OCI-M2 (cell line): ENCODE results near the gene NDUFV1.
"Not testable (repeated sequence)": the region's sequence is repeated elsewhere in the genome, so short reads cannot be mapped to it uniquely, and the experiment has no call there.

Experiments
- DNase-seq: peaks from one replicate; lab custom pipeline; 2025; ENCODE audit not compliant: unreplicated experiment; lab: John Stamatoyannopoulos, UW

NDUFV1 gene

GRCh38 chr11:67626970-67627369 is 20.2 kb downstream of the NDUFV1 start:
- DNase-seq = no peak

DNA sequence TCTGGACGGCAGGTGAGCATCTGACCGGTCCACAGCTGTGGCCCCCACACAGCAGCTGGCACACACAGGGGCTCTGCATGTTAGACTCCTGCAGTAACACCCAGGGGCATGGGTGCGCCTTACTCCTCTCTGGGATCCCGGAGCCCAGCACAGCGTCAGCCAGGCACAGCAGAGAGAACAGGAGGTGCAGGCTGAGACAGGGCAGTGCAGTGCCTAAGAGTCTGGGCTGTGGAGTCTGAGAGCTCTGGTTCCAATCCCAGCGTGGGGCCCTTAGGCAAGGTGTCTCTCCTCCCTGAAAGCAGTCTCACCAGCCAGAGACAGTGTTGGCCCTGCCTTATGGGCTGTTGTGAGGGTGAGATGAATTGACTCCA is 20.7 kb downstream of the NDUFV1 start:
- no peak for DNase-seq

GRCh38 chr11:67627812-67628624 is 21.3 kb downstream of the NDUFV1 start:
- DNase-seq = no peak

- DNase-seq = no peak
Measured at GRCh38 chr11:67628710-67629385, 22.1 kb downstream of the NDUFV1 start.

- DNase-seq = no peak
Measured at GRCh38 chr11:67629386-67630227, 22.9 kb downstream of the NDUFV1 start, which contains the start of gene NUDT8. Gene NUDT8 (minus strand): TSS chr11:67629937. CDS start chr11:67629911, 26 bp downstream.

DNA sequence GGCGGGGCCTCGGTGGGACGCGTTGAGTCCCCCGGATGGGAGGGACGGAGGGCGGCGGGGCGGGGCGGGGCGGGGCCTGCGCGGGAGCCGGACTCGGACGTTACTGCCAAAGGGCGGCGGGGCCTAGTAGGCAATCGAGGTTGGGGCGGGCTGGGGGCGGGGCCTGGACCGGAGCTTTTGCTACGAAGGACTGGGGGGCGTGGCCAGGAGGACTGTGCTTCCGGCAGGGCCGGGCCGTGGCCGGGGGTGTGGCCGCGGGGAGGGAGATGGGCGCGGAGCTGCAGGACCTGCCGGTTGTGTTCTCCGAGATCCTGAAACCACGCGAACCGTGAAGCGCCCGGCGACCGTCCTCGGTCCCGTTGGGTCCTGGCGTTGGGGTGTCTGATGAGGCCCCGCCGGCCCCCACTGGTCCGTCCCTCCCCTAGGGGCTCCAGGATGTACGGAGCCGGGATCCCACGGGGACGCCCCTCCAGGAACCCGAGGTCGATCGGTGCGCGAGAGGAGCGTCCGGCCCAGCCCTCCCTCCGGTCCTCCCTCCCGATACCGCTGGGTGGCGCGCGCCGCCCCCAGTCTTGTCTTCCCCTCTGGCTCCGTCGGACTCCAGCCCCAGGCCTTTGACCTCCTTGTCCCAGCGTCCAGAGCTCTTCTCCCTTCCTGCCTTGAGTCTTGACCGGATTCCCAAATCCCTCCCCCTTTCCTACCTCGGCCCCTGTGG is 23.6 kb downstream of the NDUFV1 start:
- DNase-seq = peak; percentile 71

DNA sequence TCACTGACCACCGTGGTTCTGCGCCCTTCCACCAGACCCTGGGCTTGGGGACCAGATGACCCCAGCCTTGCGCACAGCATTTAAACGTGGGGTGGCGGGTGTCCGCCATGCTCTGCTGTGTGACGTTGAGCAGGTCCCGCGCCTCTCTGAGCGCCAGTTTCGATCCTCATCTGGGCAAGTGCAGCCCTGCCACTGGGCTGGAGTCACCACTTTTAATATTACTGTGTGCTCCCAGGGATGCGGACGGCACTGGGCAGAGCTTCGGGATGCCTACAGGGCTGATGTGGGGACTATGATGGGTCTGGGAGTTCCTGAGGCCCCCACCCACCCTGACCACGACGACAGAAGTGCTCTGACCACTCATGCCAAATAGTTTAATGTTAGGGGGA is 24.2 kb downstream of the NDUFV1 start:
- no peak for DNase-seq

- no peak for DNase-seq
Measured at GRCh38 chr11:67631411-67631810, 24.7 kb downstream of the NDUFV1 start.

- DNase-seq = no peak
Measured at GRCh38 chr11:67631853-67632174, 25.1 kb downstream of the NDUFV1 start.

- DNase-seq = no peak
Measured at GRCh38 chr11:67632175-67632981, 25.6 kb downstream of the NDUFV1 start.

GRCh38 chr11:67632982-67633755 is 26.4 kb downstream of the NDUFV1 start:
- DNase-seq = no peak

- DNase-seq = no peak
Measured at GRCh38 chr11:67633758-67634365, 27.1 kb downstream of the NDUFV1 start.

- DNase-seq = no peak
Measured at GRCh38 chr11:67634366-67635230, 27.9 kb downstream of the NDUFV1 start.

- DNase-seq = no peak
Measured at GRCh38 chr11:67635231-67635521, 28.4 kb downstream of the NDUFV1 start.

GRCh38 chr11:67636962-67637361 is 30.2 kb downstream of the NDUFV1 start:
- DNase-seq = no peak

DNA sequence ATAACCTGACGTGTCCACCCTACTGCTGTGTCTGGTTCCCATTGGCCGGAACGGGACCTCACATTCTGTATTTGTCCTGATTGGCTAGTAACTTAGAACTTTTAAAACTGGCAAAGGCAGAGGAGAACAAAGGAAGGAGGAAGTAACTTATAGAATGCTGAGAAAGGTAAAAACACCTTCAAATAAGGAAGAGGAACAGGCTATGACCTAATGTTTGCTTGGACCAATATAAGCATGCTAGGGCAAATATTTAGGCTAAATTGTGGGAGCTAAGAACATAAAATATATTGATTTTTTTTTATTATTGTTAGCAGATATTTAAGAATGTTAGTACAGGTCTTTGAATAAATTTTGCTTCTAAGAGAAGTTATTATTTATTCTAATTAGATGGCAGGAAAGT is 30.7 kb downstream of the NDUFV1 start:
- DNase-seq = not testable (repeated sequence)

DNA sequence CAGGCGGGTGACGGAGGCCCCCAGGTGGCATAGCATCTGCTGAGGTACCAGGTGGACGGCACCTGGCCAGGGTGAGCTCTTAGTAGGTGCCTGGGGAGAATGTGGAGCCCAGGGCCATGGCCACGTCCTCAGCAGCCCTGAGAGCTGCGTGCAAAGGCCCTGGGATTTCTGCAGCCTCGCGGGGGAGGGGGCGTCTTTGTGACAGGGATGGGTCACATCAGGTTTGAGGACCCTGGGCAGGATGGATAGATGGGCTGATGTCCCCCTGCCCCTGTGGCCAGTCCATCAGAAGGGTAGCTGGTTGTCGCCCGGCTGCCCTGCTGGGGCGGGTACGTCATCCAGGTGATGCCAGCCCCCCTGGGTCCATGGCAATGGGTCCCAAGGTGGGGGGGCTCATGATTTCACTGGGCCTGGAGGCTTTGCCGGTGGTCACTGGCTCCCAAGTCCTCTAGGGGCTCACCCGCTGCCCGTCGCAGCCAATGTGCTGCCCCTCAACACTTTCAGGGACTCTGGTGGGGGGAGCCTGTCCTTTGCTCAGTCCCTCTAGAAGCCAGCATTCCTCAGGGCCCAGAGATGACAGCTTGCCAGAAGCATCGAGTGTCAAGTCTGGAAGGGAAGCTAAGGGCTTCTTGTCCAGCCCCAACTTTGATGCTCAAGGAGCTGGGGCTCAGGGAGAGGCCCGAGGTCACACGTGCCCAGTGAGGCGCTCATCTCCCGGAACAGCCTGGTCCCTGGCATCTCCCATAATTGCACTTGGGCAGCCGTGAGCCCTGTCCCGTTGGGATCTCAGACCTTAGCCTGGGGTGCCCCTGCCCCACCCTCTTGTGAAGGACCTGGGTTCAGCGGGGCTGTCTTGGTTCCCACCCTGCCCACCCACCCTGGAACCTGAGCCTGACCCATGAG is 32.0 kb downstream of the NDUFV1 start:
- DNase-seq = no peak
